Ecto neural progenitor cell (in vitro differentiated cells): ENCODE results near the gene NTN1.
"Not testable (repeated sequence)": the region's sequence is repeated elsewhere in the genome, so short reads cannot be mapped to it uniquely, and the experiment has no call there.

Experiments
- DNase-seq: peaks from one replicate; pipeline ENCODE4 v3.0.0-alpha.2; 2018; ENCODE audit warnings: low spot score

NTN1 gene

GRCh38 chr17:9087921-9088320, 66.6 kb downstream of the NTN1 start:
- DNase-seq = no peak

DNA sequence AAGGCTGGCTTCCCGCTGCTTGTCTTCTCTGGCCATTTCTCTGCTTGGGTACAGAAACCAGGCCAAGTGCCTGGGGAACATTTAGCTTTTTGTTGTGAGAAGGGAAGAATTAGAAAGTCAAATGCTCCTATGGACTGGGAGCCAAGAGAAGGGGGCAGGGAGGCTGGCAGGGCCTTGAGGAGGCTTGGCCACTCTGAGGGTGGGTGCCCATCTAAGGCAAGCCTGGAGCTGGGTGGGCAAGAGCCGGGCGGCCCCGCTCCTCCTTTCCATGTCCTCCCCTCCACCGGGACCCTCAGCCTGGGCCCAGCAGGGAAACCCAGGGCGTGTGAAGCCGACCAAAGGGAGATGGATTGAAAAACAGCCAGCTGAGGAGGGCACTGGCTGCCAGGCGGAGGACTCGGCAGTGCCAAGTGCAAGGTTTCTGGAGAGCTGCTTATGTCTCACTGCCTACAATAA, 69.4 kb downstream of the NTN1 start:
- DNase-seq = no peak

DNA sequence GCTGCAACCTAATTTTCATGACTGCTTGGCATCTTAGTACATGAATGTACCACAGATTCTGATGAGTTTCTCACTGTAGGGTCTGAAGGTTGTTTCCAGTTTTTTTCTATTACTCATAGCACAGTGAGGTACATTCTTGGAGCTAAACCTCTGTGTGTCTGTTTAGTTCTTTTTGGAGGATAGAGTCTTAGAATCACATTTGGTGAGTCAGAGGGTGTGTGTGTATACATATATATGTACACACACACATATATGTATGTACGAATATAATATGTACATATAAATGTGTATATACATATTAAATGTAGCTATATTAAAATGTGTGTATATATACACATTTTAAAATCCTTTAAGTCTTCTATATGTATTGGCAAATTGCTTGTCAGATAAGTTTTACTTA, 72.9 kb downstream of the NTN1 start:
- DNase-seq = no peak

DNA sequence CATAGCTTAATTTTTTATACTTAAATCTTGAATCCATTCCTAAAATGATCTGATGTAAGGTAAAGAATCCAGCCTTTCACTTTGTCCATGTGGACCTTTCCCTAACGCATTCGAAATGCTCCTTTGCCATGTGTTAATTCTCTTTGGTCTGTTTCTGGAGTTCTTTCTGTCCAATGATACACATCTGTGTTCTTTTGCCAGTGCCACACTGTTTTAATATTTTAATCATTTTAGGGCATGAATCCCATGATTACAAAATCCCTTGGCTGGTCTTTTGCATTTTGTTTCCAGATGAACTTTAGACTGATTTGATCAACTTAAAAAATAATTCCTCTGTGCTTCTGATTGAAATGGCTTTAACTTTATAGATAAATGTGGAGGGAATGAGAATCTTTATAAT, 74.1 kb downstream of the NTN1 start:
- DNase-seq = no peak

DNA sequence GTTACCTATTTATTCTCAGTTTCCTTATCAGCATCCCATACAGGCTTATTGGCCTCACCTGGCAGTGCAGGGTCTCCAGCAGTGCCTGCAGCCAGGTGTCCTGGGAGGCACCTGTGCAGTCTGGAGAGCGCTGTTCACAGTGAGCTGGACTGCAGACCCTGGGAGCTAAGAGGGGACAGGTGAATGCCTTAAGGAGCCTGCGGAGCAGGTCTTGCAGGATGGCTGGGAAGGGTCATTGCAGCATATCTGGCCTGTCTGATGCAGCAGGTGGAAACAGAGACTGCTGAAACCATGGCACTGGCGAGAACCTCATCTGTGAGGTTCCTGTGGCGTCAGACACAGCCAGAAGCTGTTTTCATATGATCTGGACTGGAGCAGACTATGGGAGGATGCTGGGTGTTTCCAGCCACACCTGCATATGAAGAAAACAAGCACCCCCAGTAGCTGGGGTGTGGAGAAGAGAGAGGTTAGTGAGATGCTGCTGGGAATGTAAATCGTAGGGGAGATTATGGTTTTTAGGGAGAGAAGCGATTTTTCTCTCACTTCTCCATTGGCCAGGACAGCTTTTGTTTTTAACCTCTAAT, 77.0 kb downstream of the NTN1 start:
- DNase-seq = no peak

DNA sequence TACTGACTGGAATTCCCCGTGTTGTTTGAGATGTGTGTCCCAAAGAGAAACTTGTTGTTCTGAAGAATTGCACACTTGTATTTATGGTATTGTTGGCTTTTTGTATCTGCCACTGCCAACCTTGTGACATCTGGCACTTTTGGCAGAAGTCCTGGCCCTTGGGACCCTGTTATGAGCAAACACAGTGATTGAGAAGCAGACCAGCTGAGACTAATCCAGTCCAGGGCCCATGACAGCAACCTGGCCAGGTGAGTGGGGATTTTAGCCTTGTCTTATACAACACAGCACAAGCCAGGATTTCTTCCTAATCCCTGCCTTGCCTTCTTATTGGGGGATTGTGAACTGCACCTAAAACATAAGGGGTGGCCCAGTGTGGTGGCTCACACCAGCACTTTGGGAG, 80.0 kb downstream of the NTN1 start:
- no peak for DNase-seq

DNA sequence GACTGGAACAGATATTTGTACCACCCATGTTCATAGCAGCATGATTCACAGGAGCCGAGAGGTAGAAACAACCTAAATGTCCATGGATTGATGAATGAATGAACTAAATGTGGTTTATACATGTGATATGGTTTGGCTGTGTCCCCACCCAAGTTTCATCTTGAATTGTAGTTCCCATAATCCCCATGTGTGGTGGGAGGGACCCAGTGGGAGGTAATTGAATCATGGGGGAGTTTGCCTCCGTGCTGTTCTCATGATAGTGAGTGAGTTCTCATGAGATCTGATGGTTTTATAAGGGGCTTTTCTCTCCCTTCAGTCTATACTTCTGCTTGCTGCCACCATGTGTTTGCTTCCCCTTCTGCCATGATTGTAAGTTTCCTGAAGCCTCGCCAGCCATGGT, 81.9 kb downstream of the NTN1 start:
- not testable (repeated sequence) for DNase-seq

- DNase-seq = no peak
Observed at GRCh38 chr17:9104370-9105041, 83.2 kb downstream of the NTN1 start.

DNA sequence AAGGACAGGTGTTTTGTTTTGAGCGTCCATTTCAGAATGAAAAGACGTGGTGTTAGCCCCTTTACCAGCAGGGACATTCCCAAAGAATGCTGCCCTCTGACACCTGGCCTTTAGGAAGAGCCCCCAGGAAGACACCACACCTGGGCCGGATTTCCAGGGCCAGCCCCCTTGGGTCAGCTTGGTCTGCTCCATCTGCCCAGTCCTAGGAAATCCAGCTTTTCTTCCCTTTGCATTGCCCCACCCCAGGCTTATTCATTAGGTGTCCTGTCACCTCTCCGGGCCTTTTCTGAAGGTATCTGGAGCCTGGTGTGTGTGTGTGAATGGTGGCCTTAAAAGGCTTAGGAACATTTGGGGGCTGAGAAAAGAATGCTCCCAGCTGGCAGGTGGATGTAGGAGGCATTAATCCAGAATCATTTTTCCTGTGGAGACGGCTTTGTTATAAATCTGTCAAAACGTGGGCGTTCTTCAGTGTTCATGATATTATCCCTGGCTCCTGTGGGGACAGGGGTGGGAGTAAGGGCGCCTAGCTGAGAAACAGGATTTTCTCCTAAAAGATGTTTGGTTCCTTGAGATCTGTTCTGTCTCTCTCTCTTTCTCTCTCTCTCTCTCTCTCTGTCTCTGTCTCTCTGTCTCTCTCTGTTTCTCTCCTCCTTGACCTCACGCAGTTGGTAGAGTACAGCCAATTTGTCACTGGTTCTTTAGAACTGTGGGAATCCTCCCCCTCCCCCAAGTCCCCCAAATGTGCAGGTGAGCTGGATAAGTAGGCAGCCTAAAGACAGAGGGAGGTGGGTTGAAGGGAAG, 84.0 kb downstream of the NTN1 start:
- DNase-seq = no peak

DNA sequence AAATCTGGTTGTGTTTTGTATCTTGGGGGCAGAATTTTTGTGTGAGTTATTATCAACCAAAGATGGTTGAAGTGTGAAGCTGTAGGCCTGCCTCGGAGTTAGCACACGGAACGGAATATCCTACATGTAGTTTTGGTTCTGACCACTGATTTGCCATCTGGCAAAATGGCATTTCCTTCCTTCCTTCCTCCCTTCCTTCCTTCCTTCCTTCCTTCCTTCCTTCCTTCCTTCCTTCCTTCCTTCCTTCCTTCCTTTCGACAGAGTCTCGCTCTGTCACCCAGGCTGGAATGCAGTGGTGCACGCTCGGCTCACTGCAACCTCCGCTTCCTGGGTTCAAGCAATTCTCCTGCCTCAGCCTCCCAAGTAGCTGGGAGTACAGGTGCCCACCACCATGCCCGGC, 85.0 kb downstream of the NTN1 start:
- not testable (repeated sequence) for DNase-seq

GRCh38 chr17:9107527-9107926, 86.2 kb downstream of the NTN1 start:
- DNase-seq = no peak

DNA sequence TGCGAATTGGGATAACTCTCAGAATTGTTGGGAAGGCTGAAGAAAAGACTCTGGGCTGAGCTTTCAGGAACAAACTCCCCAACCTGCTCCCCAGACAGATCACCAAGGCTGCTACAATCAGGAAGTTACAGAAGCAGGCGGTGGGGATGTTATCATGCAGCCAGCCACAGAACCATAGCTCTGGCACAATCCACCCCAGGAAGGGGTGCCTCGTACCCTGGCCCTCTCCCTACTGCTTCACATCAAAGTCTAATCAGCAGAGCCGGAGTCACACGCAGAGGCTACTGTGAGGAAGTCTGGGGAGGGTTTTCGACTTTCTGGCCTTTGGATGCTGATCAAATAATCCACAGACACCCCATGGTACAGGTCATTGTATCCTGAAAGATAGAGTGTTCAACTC, 86.8 kb downstream of the NTN1 start:
- no peak for DNase-seq

GRCh38 chr17:9109933-9110332, 88.6 kb downstream of the NTN1 start:
- DNase-seq = no peak

- DNase-seq = no peak
Observed at GRCh38 chr17:9110501-9110900, 89.2 kb downstream of the NTN1 start.

DNA sequence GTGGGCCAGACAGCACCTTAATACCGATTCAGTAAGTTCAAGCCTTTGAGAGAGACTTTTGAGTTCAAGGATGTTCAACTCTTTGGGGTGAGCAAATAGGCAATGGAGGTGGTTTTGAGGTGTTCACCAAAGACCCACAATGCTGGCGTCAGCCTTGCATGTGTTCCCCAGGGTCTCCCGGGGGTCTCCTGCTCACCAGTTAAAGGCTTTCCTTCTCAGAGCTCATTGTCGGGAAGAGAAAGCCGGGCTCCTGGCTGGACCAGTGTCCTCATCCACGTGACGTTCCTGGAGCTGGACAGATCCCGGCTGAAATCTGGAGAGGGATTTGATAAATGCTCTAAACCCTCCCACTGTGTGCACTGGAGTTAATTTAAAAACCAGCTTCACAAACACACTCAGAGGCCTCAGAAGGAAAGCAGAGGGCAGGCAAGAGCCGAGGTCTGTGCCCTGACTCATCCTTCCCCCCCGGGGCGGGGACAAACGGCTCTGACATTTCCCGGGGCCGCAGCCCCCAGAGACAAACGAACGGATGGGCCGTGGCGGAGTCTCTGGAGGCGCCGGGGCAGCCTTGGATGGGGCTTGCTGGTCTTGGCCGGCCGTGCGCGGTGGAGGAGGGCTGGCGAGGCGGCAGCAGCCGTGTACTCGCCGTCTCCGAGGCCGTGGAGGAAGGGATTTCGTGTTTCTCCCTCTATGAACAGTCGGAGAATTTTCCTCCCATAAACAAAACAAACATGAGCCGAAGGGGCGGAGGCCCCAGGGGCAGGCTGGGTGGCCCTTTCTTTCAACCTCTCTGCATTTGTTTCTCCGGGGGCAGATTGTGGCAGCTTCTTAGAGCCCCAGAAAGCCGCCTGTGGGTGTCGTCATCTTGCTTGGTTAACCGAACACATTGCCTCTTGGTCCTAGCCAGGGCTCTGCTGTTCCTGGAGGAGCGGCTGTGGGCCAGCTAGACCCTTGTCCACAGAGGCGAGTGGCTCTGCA, 94.2 kb downstream of the NTN1 start:
- peak; percentile 88 for DNase-seq

DNA sequence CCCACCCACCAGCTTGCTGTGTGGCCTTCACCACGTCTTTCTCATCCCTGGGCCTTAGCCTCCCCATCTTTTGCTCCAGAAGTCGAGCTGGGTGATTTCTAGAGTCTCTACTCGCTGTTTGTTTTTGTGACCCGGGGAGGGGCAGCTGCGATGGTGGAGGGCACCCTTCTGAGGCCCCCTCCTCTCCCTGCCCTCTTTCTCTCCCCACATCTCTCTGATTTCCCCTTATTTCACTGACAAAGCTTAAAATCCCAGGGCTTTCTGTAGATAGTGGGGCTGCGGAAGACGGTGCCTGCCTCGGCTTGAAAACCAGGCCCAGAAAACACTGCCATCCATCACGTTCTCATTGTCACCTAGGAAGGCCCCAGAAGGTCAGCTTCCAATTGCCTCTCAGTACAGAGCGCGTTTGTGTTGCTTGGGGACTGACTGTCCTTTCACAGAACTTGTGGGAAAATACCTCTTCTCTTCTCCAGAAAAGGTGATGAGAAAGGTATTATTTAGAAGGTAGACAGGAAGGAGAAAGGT, 95.1 kb downstream of the NTN1 start:
- peak; percentile 46 for DNase-seq

- peak; percentile 45 for DNase-seq
Observed at GRCh38 chr17:9116861-9117568, 95.7 kb downstream of the NTN1 start.

GRCh38 chr17:9120471-9120870, 99.2 kb downstream of the NTN1 start:
- peak; percentile 74 for DNase-seq

DNA sequence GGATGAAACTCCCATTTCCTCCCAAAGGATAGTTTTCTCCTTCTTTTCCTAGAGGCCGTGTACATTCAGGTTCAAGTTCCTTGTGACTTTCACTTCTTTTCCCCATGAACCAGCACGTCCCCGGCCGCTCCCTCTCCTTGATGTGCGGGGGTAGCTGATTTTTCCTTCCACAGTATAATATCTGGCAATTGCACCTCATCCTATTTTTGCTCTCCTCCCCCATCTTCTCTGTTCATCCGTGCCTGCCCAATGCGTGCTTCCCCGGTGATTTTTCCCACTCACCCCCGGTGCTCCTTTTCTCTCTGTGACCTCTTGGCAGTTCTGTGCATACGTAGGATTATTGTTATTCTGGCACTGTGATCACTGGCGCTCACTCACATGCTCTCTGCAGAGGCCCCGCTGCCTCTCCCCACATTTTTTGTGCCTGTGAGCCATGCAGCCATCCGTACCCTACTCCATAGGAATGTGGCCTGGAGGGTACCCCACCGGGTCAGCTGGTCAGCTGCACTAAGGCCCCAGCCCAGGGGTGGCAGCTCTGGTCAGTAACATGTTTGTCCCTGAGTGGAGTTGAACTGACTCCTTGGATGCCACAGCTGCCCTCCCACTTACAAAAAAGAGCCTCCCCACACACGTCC, 100.0 kb downstream of the NTN1 start:
- DNase-seq = no peak
